GM18502 (cell line): ENCODE data around the gene JTB.
"Not testable (repeated sequence)": the region's sequence is repeated elsewhere in the genome, so short reads cannot be mapped to it uniquely, and the experiment has no call there.

Experiments used
- ATAC-seq: cut with Tn5 transposase; IDR thresholded peaks from one replicate; pipeline ENCODE4 v1.9.1; 2021; ENCODE audit warnings: mild to moderate bottlenecking; ENCODE audit not compliant: unreplicated experiment, poor library complexity

Gene JTB

GRCh38 chr1:153981735-153982134 is 4.3 kb upstream of the JTB start:
- ATAC-seq, result not testable (repeated sequence)

GRCh38 chr1:153979091-153979490 is 1.6 kb upstream of the JTB start:
- not testable (repeated sequence) for ATAC-seq

- no peak for ATAC-seq
These were observed 918 bp upstream of the JTB start for GRCh38 chr1:153978274-153978909.

- peak; percentile 7 for ATAC-seq
These were observed 640 bp downstream of the JTB start for GRCh38 chr1:153976819-153977249.

- ATAC-seq, result no peak
These were observed 3.9 kb downstream of the JTB start for GRCh38 chr1:153973525-153973924.

GRCh38 chr1:153973071-153973470 is 4.4 kb downstream of the JTB start:
- no peak for ATAC-seq

- ATAC-seq, result no peak
These were observed 7.1 kb downstream of the JTB start for GRCh38 chr1:153970346-153970745.

- ATAC-seq, result no peak
These were observed 8.5 kb downstream of the JTB start for GRCh38 chr1:153968972-153969371.

- ATAC-seq, result no peak
These were observed 9.1 kb downstream of the JTB start for GRCh38 chr1:153968408-153968807.

GRCh38 chr1:153968000-153968363 is 9.5 kb downstream of the JTB start:
- no peak for ATAC-seq

GRCh38 chr1:153967107-153967999 is 10.1 kb downstream of the JTB start, which contains the start of gene CREB3L4:
Gene CREB3L4 (plus strand): TSS chr1:153967902. CDS start chr1:153968526, 624 bp downstream.
- peak; percentile 66 for ATAC-seq

- peak; percentile 7 for ATAC-seq
These were observed 13.6 kb downstream of the JTB start for GRCh38 chr1:153963850-153964331.

- ATAC-seq, result peak; percentile 45
These were observed 14.2 kb downstream of the JTB start, which contains the start of gene SLC39A1 for GRCh38 chr1:153963030-153963849. Gene SLC39A1 (minus strand): TSS chr1:153963537. CDS start chr1:153962715, 822 bp downstream.

GRCh38 chr1:153962088-153963029 is 15.1 kb downstream of the JTB start:
- no peak for ATAC-seq

GRCh38 chr1:153961421-153961820 is 16.1 kb downstream of the JTB start:
- ATAC-seq, result no peak

GRCh38 chr1:153960206-153960605 is 17.3 kb downstream of the JTB start:
- ATAC-seq, result no peak

GRCh38 chr1:153959454-153959853 is 18.0 kb downstream of the JTB start:
- ATAC-seq, result no peak

- ATAC-seq, result no peak
These were observed 18.6 kb downstream of the JTB start for GRCh38 chr1:153958961-153959260.

GRCh38 chr1:153958111-153958960 is 19.1 kb downstream of the JTB start, which contains the start of gene CRTC2:
Gene CRTC2 (minus strand): TSS chr1:153958612. CDS start chr1:153958497, 115 bp downstream.
- ATAC-seq, result peak; percentile 77
